Measurements from ENCODE around the gene TMPRSS7.

DNA sequence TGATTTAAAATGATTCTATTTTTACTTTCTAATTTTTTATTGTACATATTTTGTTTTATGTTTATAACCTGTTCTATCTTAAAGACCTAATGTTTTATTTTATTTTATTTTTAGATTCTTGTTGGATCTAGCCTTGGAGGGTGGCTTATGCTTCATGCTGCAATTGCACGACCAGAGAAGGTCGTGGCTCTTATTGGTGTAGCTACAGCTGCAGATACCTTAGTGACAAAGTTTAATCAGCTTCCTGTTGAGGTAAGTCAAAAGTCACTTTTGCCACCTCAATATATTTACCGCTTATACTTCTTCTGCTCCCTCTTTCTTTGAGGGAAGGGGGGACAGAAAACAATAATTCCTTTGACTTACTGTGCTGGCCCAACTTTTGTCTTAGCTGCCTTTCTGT is 47.7 kb upstream of the TMPRSS7 start:
- TF ChIP-seq EZH2 (IDR thresholded peaks at IDR 0.05): no peak
- TF ChIP-seq, protein P1, sequence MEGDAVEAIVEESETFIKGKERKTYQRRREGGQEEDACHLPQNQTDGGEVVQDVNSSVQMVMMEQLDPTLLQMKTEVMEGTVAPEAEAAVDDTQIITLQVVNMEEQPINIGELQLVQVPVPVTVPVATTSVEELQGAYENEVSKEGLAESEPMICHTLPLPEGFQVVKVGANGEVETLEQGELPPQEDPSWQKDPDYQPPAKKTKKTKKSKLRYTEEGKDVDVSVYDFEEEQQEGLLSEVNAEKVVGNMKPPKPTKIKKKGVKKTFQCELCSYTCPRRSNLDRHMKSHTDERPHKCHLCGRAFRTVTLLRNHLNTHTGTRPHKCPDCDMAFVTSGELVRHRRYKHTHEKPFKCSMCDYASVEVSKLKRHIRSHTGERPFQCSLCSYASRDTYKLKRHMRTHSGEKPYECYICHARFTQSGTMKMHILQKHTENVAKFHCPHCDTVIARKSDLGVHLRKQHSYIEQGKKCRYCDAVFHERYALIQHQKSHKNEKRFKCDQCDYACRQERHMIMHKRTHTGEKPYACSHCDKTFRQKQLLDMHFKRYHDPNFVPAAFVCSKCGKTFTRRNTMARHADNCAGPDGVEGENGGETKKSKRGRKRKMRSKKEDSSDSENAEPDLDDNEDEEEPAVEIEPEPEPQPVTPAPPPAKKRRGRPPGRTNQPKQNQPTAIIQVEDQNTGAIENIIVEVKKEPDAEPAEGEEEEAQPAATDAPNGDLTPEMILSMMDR (IDR thresholded peaks at IDR 0.05): no peak
- no peak for TF ChIP-seq EZH2phosphoT487 (IDR thresholded peaks at IDR 0.05)
